Spleen (tissue), 11 donors: ENCODE measurements around the gene ACOT2. TPM values are rescaled to one million over a fixed set of nuclear protein-coding genes. Genes with fewer than 3 reads are reported as not detected.

Source experiments
- DNase-seq: peaks from one replicate; pipeline ENCODE4 v3.0.0-alpha.2; 2020
- H3K27ac ChIP-seq, 8 donors: fragments of 200-600 bp; sonication (generic) in 7 of 8; 1 replicate in 4 of 8; 2 replicates in 4 of 8; pipeline versions ENCODE4 v1.5.0 to v1.8.0; 2016 to 2021; ENCODE audit warnings: inconsistent platforms in 4 of 8, mild to moderate bottlenecking in 4 of 8, moderate library complexity in 1 of 8
- H3K27me3 ChIP-seq, 7 donors: fragments of 200-600 bp; sonication (generic) in 6 of 7; replicated peaks in 1 of 7; 1 replicate in 4 of 7; 2 replicates in 3 of 7; pipeline versions ENCODE4 v1.5.0 to v1.8.0; 2016 to 2021; ENCODE audit warnings: inconsistent platforms in 3 of 7, mild to moderate bottlenecking in 1 of 7
- H3K36me3 ChIP-seq, 6 donors: fragments of 200-600 bp; sonication (generic) in 5 of 6; 1 replicate in 4 of 6; 2 replicates in 2 of 6; pipeline versions ENCODE4 v1.5.0 to v1.8.0; 2016 to 2021; ENCODE audit warnings: inconsistent platforms in 2 of 6
- H3K4me1 ChIP-seq, 6 donors: fragments of 200-600 bp; sonication (generic) in 5 of 6; 1 replicate in 3 of 6; 2 replicates in 3 of 6; pipeline versions ENCODE4 v1.5.0 to v1.8.0; 2016 to 2021; ENCODE audit warnings: inconsistent platforms in 3 of 6
- H3K4me3 ChIP-seq, 8 donors: fragments of 200-600 bp; sonication (generic) in 7 of 8; 1 replicate in 4 of 8; 2 replicates in 4 of 8; pipeline versions ENCODE4 v1.5.0 to v1.8.0; 2016 to 2021; ENCODE audit warnings: inconsistent platforms in 4 of 8, mild to moderate bottlenecking in 4 of 8, moderate library complexity in 2 of 8
- H3K9me3 ChIP-seq, 8 donors: fragments of 200-600 bp; sonication (generic) in 7 of 8; 1 replicate in 4 of 8; 2 replicates in 4 of 8; pipeline versions ENCODE4 v1.5.0 to v1.8.0; 2016 to 2021; ENCODE audit warnings: inconsistent platforms in 4 of 8
- CTCF ChIP-seq, 11 experiments: fragments of 200-600 bp in 7 of 11; fragments of 450-650 bp in 4 of 11; sonication (generic) in 4 of 11; IDR thresholded peaks in 8 of 11; conservative IDR thresholded peaks in 3 of 11; 1 replicate in 7 of 11; 2 replicates in 4 of 11; pipeline versions ENCODE4 v1.4.0 to v1.8.0; 2016 to 2021; ENCODE audit warnings: antibody characterized with exemption in 11 of 11, inconsistent platforms in 4 of 11, mild to moderate bottlenecking in 1 of 11
- POLR2A ChIP-seq, 3 donors: fragments of 450-650 bp; IDR thresholded peaks; one replicate each; pipeline ENCODE4 v1.5.1; 2017; ENCODE audit warnings: antibody characterized with exemption in 3 of 3, mild to moderate bottlenecking in 1 of 3
- POLR2AphosphoS5 ChIP-seq, 3 donors: sonication (generic); formaldehyde crosslinking; IDR thresholded peaks; one replicate each; pipeline ENCODE4 v1.5.1; 2017; ENCODE audit warnings: antibody characterized with exemption in 3 of 3
- WGBS, 5 donors: extraction: QIAGEN DNeasy Blood & Tissue Kit in 3 of 5; methylation state at CpG; one replicate each; pipeline versions ENCODE4 v1.1.5 to v1.1.7; 2013 to 2018; 5-methylcytosine and 5-hydroxymethylcytosine counted together
- intact Hi-C: fragments of 100-400 bp; cut with DNase I; formaldehyde crosslinking; loops from one replicate; pipeline ENCODE4 v1.15.0; 2023; ENCODE audit warnings: low total_unique reads
- polyA plus RNA-seq, 3 donors: library from polyadenylated mRNA; stranded (reverse); fragments of 200-250 nt; gene quantifications; one replicate each; pipeline ENCODE4 v1.2.1, GENCODE V29; 2013
- total RNA-seq, 7 donors: library from RNA; depleted of rRNA in 3 of 7; stranded (reverse); fragments of >200 nt in 3 of 7; fragmentation: NEBNext Ultra II Directional in 4 of 7; extraction: Animal tissue kit (Norgen Biotek cat#: 25700) in 4 of 7; gene quantifications; one replicate each; pipeline versions ENCODE4 v1.1.0 to v1.2.1, GENCODE V29; 2016 to 2021
- donor health status: healthy with polysubstance abuse.
- donor health status: DM: no; HTN: no; CAD: no; lungs with moderate emphysema.
- donor health status: DM: no; HTN: no; CAD: no.
- donor health status: Bipolar disorder and iron deficiency.
- donor health status: healthy.
- donor health status: DM: no; HTN: no; CAD: no.
- donor health status: DM: yes; HTN: yes; CAD: no.

ACOT2 gene
- total and polyA plus RNA-seq, 10 donors: 7.3 to 27.6 (median 15.8) TPM

- Histone ChIP-seq H3K36me3 (no peaks in the 10 kb centered on the region), H3K27me3 (no peaks in the 10 kb centered on the region), H3K4me1 (no peaks in the 10 kb centered on the region), H3K4me3 (no peak overlapping the region), H3K9me3 (no peaks in the 10 kb centered on the region), H3K27ac (no peak overlapping the region)
- no peak for DNase-seq
- no peak for TF ChIP-seq CTCF (IDR thresholded peaks at IDR 0.05 in 8 of 11, conservative IDR thresholded peaks at IDR 0.05 in 3 of 11)
- no peak for TF ChIP-seq POLR2A (IDR thresholded peaks at IDR 0.05)
- TF ChIP-seq POLR2AphosphoS5 (IDR thresholded peaks at IDR 0.05): no peak
- WGBS, 5 donors: 83 to 91% (median 88%) methylated on average over 7 to 10 of the region's 10 CpGs
- intact Hi-C loops: no loop called here
Measured at GRCh38 chr14:73620268-73620667, 51.3 kb downstream of the ACOT2 start.

GRCh38 chr14:73623504-73624054 is 54.6 kb downstream of the ACOT2 start:
- WGBS, 5 donors: 69 to 83% (median 77%) methylated on average over 4 of the region's 4 CpGs
- intact Hi-C loops: no loop called here
- no peaks in the 10 kb centered on the region for H3K9me3 ChIP-seq
- TF ChIP-seq POLR2A (IDR thresholded peaks at IDR 0.05) (no peak), CTCF (IDR thresholded peaks at IDR 0.05 in 8 of 11, conservative IDR thresholded peaks at IDR 0.05 in 3 of 11) (no peak)
- DNase-seq: no peak
- no peaks in the 10 kb centered on the region for H3K27me3 ChIP-seq
- H3K4me3 ChIP-seq: no peak overlapping the region
- no peak overlapping the region for H3K27ac ChIP-seq
- H3K4me1 ChIP-seq: no peaks in the 10 kb centered on the region
- no peaks in the 10 kb centered on the region for H3K36me3 ChIP-seq

Other genes with a start within 250 kb of the ACOT2 start
- gene NUMB, start 110.7 kb upstream of the ACOT2 start, total RNA-seq: 100 to 1,000 TPM in 4 of 7 donors, 10 to 100 TPM in 3; 78.0 to 165 (median 103) TPM
- 10 to 100 TPM; 19.8 to 30.7 (median 27.5) TPM for gene NUMB, start 110.7 kb upstream of the ACOT2 start, polyA plus RNA-seq
- gene RIOX1, start 78.3 kb upstream of the ACOT2 start, total RNA-seq: 10 to 100 TPM; 11.6 to 19.2 (median 13.8) TPM
- gene RIOX1, start 78.3 kb upstream of the ACOT2 start, polyA plus RNA-seq: 10 to 100 TPM in 1 of 3 donors, 1 to 10 TPM in 2; 6.4 to 10.0 (median 7.3) TPM
- gene ACOT1, start 32.1 kb upstream of the ACOT2 start, total RNA-seq: 1 to 10 TPM in 4 of 7 donors, under 1 TPM in 3; 0.63 to 3.7 (median 2.1) TPM
- gene ACOT1, start 32.1 kb upstream of the ACOT2 start, polyA plus RNA-seq: 1 to 10 TPM; 1.6 to 3.5 (median 3.3) TPM
- gene HEATR4, start 10.3 kb upstream of the ACOT2 start, total RNA-seq: under 1 TPM in 2 of 7 donors, not detected in 5; 0.10 to 0.32 TPM
- gene HEATR4, start 10.3 kb upstream of the ACOT2 start, polyA plus RNA-seq: under 1 TPM in 2 of 3 donors, not detected in 1; 0.06 TPM
- 1 to 10 TPM in 5 of 7 donors, under 1 TPM in 2; 0.63 to 2.8 (median 1.4) TPM for gene ACOT4, start 22.7 kb downstream of the ACOT2 start, total RNA-seq
- 1 to 10 TPM in 2 of 3 donors, under 1 TPM in 1; 0.52 to 1.3 (median 1.3) TPM for gene ACOT4, start 22.7 kb downstream of the ACOT2 start, polyA plus RNA-seq
- gene ACOT6, start 43.3 kb downstream of the ACOT2 start, total RNA-seq: not detected
- not detected for gene ACOT6, start 43.3 kb downstream of the ACOT2 start, polyA plus RNA-seq
- gene DNAL1, start 75.8 kb downstream of the ACOT2 start, total RNA-seq: 10 to 100 TPM in 3 of 7 donors, 1 to 10 TPM in 4; 5.3 to 15.4 (median 9.6) TPM
- 1 to 10 TPM; 2.2 to 3.4 (median 2.7) TPM for gene DNAL1, start 75.8 kb downstream of the ACOT2 start, polyA plus RNA-seq
- gene PNMA1, start 145.2 kb downstream of the ACOT2 start, total RNA-seq: 10 to 100 TPM; 21.1 to 31.8 (median 25.4) TPM
- 10 to 100 TPM; 13.1 to 19.8 (median 13.8) TPM for gene PNMA1, start 145.2 kb downstream of the ACOT2 start, polyA plus RNA-seq